Right atrium auricular region (tissue), 2 donors: ENCODE data around the gene COL2A1. TPM values are rescaled to one million over a fixed set of nuclear protein-coding genes. Genes with fewer than 3 reads are reported as not detected.

Experiments
- DNase-seq: peaks from one replicate; pipeline ENCODE4 v3.0.0-alpha.2; 2019; ENCODE audit warnings: low spot score
- H3K27ac ChIP-seq, 2 donors: fragments of 200-600 bp; sonication (generic); 1 replicate in 1 of 2; 2 replicates in 1 of 2; pipeline ENCODE4 v1.5.1; 2016 to 2019
- H3K27me3 ChIP-seq, 2 donors: fragments of 200-600 bp; sonication (generic); one replicate each; pipeline versions ENCODE4 v1.5.1 to v1.6.0; 2017 to 2019
- H3K36me3 ChIP-seq: fragments of 200-600 bp; sonication (generic); one replicate; pipeline ENCODE4 v1.5.1; 2016
- H3K4me1 ChIP-seq, 2 donors: fragments of 200-600 bp; sonication (generic); one replicate each; pipeline versions ENCODE4 v1.5.1 to v1.6.0; 2017 to 2019
- H3K4me3 ChIP-seq, 2 donors: fragments of 200-600 bp; sonication (generic); 1 replicate in 1 of 2; 2 replicates in 1 of 2; pipeline ENCODE4 v1.5.1; 2017 to 2019; ENCODE audit warnings: mild to moderate bottlenecking in 1 of 2, moderate library complexity in 1 of 2
- H3K9me3 ChIP-seq, 2 donors: fragments of 200-600 bp; sonication (generic); one replicate each; pipeline ENCODE4 v1.5.1; 2019
- CTCF ChIP-seq, 2 donors: fragments of 200-600 bp; sonication (generic); IDR thresholded peaks; one replicate each; pipeline ENCODE4 v1.5.1; 2019; ENCODE audit warnings: antibody characterized with exemption in 2 of 2
- total RNA-seq, 2 donors: library from RNA; depleted of rRNA; stranded (reverse); fragments of >200 nt; gene quantifications; one replicate each; pipeline ENCODE4 v1.1.0, GENCODE V29; 2016

COL2A1 gene
- total RNA-seq, 2 donors from 2014 or later = not detected

DNA sequence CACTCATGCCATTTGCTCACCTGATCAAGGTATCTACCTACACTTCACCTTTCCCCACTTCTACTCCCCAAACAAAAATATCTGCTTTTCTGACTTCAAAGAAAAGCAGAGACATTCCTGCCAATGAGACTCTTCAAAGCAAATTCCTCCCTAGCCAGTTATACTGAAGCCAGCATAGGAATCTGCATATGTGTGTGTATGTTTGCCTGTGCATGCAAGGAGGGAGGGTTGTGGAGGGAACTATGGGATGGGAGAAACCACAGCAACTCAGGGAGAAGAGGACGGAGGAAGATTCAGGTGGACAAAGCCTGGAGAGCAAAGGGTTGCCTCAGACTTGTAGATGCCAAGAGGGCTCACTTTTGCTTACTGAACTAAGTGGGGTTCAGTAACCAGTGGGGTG lies 73.1 kb downstream of the COL2A1 start:
- Histone ChIP-seq H3K4me1 (peaks cover 0 to 11% of the 10 kb centered on the region in 2 donors), H3K27ac (no peak overlapping the region), H3K4me3 (no peak overlapping the region), H3K36me3 (no peaks in the 10 kb centered on the region), H3K27me3 (no peaks in the 10 kb centered on the region), H3K9me3 (no peaks in the 10 kb centered on the region)
- TF ChIP-seq CTCF (IDR thresholded peaks at IDR 0.05) = no peak
- no peak for DNase-seq

DNA sequence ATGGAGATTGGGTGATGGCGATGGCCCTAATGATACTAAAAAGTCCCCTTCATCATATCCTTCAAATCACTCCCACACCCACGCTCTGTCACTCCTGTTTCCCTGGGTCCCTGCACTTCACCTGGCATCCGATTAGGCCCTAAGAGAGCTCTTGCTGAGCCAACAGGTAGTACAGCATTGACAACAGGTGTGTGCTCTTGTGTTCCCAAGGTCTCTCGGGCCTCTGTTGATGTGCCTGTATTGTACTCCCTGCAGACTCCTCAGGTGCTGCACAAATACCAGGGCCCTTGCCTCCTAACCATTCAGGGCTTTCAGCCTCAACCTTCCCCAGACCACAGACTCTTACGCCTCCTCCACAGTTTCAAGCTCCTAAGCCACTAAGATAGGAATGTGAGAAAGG lies 73.6 kb downstream of the COL2A1 start:
- Histone ChIP-seq H3K36me3 (no peaks in the 10 kb centered on the region), H3K4me1 (peaks cover 0 to 9% of the 10 kb centered on the region in 2 donors), H3K9me3 (no peaks in the 10 kb centered on the region), H3K27me3 (no peaks in the 10 kb centered on the region), H3K4me3 (no peak overlapping the region), H3K27ac (no peak overlapping the region)
- no peak for TF ChIP-seq CTCF (IDR thresholded peaks at IDR 0.05)
- no peak for DNase-seq

GRCh38 chr12:47927346-47927745 lies 76.9 kb downstream of the COL2A1 start:
- no peak for TF ChIP-seq CTCF (IDR thresholded peaks at IDR 0.05)
- Histone ChIP-seq H3K4me1 (no peaks in the 10 kb centered on the region), H3K9me3 (no peaks in the 10 kb centered on the region), H3K27me3 (no peaks in the 10 kb centered on the region), H3K4me3 (no peak overlapping the region), H3K36me3 (no peaks in the 10 kb centered on the region), H3K27ac (no peak overlapping the region)
- DNase-seq = no peak

Other genes with a start within 250 kb of the COL2A1 start
- 10 to 100 TPM; 19.8 to 26.8 TPM for gene RAPGEF3, start 245.6 kb downstream of the COL2A1 start, total RNA-seq
- gene SLC48A1, start 231.2 kb downstream of the COL2A1 start, total RNA-seq = 10 to 100 TPM; 48.9 to 52.0 TPM
- 10 to 100 TPM; 33.4 to 60.2 TPM for gene HDAC7, start 184.6 kb downstream of the COL2A1 start, total RNA-seq
- 1 to 10 TPM in 1 of 2 donors, under 1 TPM in 1; 0.59 to 2.2 TPM for gene VDR, start 99.5 kb downstream of the COL2A1 start, total RNA-seq
- gene TMEM106C, start 40.9 kb downstream of the COL2A1 start, total RNA-seq = 100 to 1,000 TPM in 1 of 2 donors, 10 to 100 TPM in 1; 54.7 to 107 TPM
- gene SENP1, start 101.6 kb upstream of the COL2A1 start, total RNA-seq = 10 to 100 TPM; 11.6 to 13.9 TPM
- gene PFKM, start 114.9 kb upstream of the COL2A1 start, total RNA-seq = 100 to 1,000 TPM; 111 to 193 TPM
- 10 to 100 TPM; 35.7 to 68.6 TPM for gene ASB8, start 153.0 kb upstream of the COL2A1 start, total RNA-seq
- gene CCDC184, start 179.2 kb upstream of the COL2A1 start, total RNA-seq = 1 to 10 TPM in 1 of 2 donors, under 1 TPM in 1; 0.37 to 1.4 TPM
- gene OR10AD1, start 198.8 kb upstream of the COL2A1 start, total RNA-seq = not detected